ENCODE results near the gene YIPF1.

DNA sequence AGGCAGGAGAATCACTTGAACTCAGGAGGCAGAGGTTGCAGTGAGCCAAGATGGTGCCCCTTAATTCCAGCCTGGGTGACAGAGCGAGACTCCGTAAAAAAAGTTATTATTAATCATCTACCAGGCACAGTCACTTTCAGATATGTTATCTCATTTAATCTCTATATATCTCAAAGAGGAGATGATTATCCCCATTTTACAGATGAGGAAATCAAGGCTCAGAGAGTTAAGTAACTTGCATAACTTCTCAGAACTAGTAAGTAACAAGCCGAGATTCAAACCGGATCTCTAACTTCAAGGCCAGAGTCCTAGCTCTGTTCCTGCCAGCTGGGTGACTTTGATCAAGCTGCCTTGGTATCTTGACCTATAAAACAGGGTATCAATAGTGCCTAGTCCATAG is 21.8 kb upstream of the YIPF1 start:
- TF ChIP-seq CTCF (IDR thresholded peaks at IDR 0.05) (no peak), YY1 (IDR thresholded peaks at IDR 0.05; ENCODE audit: low read depth) (no peak), NRF1 (IDR thresholded peaks at IDR 0.05; ENCODE audit: low read depth, low read length) (no peak), RCOR1 (IDR thresholded peaks at IDR 0.05; ENCODE audit: low read length) (no peak), EZH2phosphoT487 (IDR thresholded peaks at IDR 0.05; ENCODE audit: borderline replicate concordance, low read depth) (no peak)
